ENCODE results near the gene MRRF.
"Not testable (repeated sequence)": the region's sequence is repeated elsewhere in the genome, so short reads cannot be mapped to it uniquely, and the experiment has no call there.

MRRF gene

GRCh38 chr9:122360891-122361290 is 96.2 kb downstream of the MRRF start:
- no peak for TF ChIP-seq CTCF (IDR thresholded peaks at IDR 0.05; ENCODE audit: low read depth, low read length)
- no peak for DNase-seq (ENCODE audit: extremely low read depth, low read depth)

GRCh38 chr9:122363131-122363530 is 98.4 kb downstream of the MRRF start:
- not testable (repeated sequence) for DNase-seq (ENCODE audit: extremely low read depth, low read depth)

GRCh38 chr9:122364117-122364782 is 99.6 kb downstream of the MRRF start:
- no peak for TF ChIP-seq CTCF (IDR thresholded peaks at IDR 0.05; ENCODE audit: low read depth, low read length)
- DNase-seq (ENCODE audit: extremely low read depth, low read depth): no peak

- TF ChIP-seq CTCF (IDR thresholded peaks at IDR 0.05; ENCODE audit: low read depth, low read length): no peak
Measured at GRCh38 chr9:122364783-122365150, 100.1 kb downstream of the MRRF start.

GRCh38 chr9:122366074-122366660 is 101.5 kb downstream of the MRRF start:
- DNase-seq (ENCODE audit: extremely low read depth, low read depth): no peak
- no peak for TF ChIP-seq CTCF (IDR thresholded peaks at IDR 0.05; ENCODE audit: low read depth, low read length)

More at GRCh38 chr9:122364783-122365150, 100.1 kb downstream of the MRRF start:
- DNase-seq (ENCODE audit: extremely low read depth, low read depth): no peak

DNA sequence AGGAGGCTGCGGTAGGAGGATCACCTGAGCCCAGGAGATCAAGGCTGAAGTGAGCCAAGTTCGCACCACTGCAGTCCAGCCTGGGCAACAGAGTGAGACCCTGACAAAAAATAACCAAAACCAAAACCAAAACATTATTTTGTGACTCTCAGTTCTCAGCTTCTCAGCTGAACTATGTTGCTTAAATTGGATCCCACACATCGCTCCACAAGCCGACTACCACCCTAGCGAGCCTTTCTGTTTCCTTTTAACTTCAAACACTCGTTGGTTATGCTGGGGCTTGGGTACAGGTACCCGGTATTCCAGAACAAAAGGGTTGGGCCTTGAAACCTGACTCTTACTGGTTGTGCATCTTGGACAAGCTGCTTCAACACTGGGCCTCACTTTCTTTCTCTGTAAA is 102.4 kb downstream of the MRRF start:
- TF ChIP-seq CTCF (IDR thresholded peaks at IDR 0.05; ENCODE audit: low read depth, low read length): no peak
- no peak for DNase-seq (ENCODE audit: extremely low read depth, low read depth)

DNA sequence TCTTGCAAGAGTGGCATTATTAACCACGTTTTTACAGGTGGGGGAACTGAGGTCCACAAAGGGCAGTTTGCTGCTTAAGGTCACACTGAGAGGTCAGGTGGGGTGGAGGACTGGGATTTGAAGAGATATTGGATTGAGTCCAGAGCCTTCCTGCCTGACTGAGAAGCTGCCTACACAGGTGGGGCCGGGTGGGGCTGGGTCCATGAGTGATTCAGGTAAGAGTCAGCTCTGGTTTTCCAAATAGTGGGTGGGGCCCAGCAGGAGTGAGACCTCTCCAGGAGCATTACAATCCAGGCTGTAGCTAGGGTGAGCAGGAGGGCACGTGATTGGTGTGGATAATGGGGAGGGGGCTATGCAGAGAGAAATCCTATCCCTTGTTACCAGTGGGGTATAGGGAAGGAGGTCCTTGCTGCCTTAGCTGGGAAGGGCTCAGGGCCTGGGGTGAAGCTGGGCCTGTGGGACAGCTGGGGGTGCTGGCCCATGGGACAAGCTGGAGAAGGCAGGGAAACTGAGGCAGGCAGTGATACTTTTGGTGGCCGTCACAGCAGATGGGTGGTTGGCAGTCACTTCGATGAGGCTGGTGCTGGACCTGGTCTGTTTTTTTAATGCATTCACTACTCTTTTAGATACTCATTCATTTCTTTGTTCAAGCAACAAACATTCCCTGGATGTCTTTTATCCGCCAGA is 103.2 kb downstream of the MRRF start:
- no peak for TF ChIP-seq CTCF (IDR thresholded peaks at IDR 0.05; ENCODE audit: low read depth, low read length)
- no peak for DNase-seq (ENCODE audit: extremely low read depth, low read depth)
